Astrocyte (in vitro differentiated cells and primary cell): ENCODE measurements around the gene TMTC1. TPM values are rescaled to one million over a fixed set of nuclear protein-coding genes. Genes with fewer than 3 reads are reported as not detected.

Experiments used
- DNase-seq: peaks from one replicate; pipeline ENCODE4 v3.0.0-alpha.2; 2010; ENCODE audit warnings: low read depth
- FAIRE-seq: peaks from 2 replicates; lab custom pipeline; 2011; peaks lifted over from hg19 to GRCh38; lab: Jason Lieb, UNC
- H2AFZ ChIP-seq: 2 replicates; pipeline ENCODE4 v1.6.0; 2012; ENCODE audit warnings: low read depth, low read length, inconsistent platforms
- H3K27ac ChIP-seq: 2 replicates; pipeline ENCODE4 v1.5.1; 2011; ENCODE audit warnings: low read depth, low read length, inconsistent platforms
- H3K27me3 ChIP-seq: 2 replicates; pipeline ENCODE4 v1.6.0; 2011; ENCODE audit warnings: low read length, inconsistent platforms; ENCODE audit not compliant: insufficient read depth
- H3K36me3 ChIP-seq: 2 replicates; pipeline ENCODE4 v1.5.1; 2011; ENCODE audit warnings: low read length, inconsistent platforms; ENCODE audit not compliant: insufficient read depth
- H3K4me1 ChIP-seq: 2 replicates; pipeline ENCODE4 v1.5.1; 2011; ENCODE audit warnings: low read length, inconsistent platforms; ENCODE audit not compliant: insufficient read depth
- H3K4me2 ChIP-seq: 2 replicates; pipeline ENCODE4 v1.6.0; 2012; ENCODE audit warnings: low read length, inconsistent platforms
- H3K4me3 ChIP-seq: 2 replicates; pipeline ENCODE4 v1.5.1; 2011; ENCODE audit warnings: low read depth, mild to moderate bottlenecking, low read length, inconsistent platforms; ENCODE audit not compliant: insufficient read depth
- H3K79me2 ChIP-seq: 2 replicates; pipeline ENCODE4 v1.6.0; 2012; ENCODE audit warnings: mild to moderate bottlenecking, low read length, inconsistent platforms; ENCODE audit not compliant: insufficient read depth
- H3K9ac ChIP-seq: 2 replicates; pipeline ENCODE4 v1.6.0; 2012; ENCODE audit warnings: mild to moderate bottlenecking, low read length, inconsistent platforms
- H3K9me3 ChIP-seq: 2 replicates; pipeline ENCODE4 v1.5.1; 2012; ENCODE audit warnings: low read depth, mild to moderate bottlenecking, low read length, inconsistent platforms; ENCODE audit not compliant: insufficient read depth
- H4K20me1 ChIP-seq: 2 replicates; pipeline ENCODE4 v1.6.0; 2012; ENCODE audit warnings: low read length, inconsistent platforms; ENCODE audit not compliant: insufficient read depth
- H3K27ac Mint-ChIP-seq: one replicate; pipeline ENCODE4 v1.8.0; 2021; ENCODE audit warnings: mild to moderate bottlenecking, mixed read lengths; ENCODE audit not compliant: unreplicated experiment
- H3K27me3 Mint-ChIP-seq: one replicate; pipeline ENCODE4 v1.8.0; 2021; ENCODE audit warnings: low read depth, mixed read lengths; ENCODE audit not compliant: unreplicated experiment
- H3K36me3 Mint-ChIP-seq: one replicate; pipeline ENCODE4 v1.8.0; 2021; ENCODE audit warnings: low read depth, mixed read lengths; ENCODE audit not compliant: unreplicated experiment
- H3K4me1 Mint-ChIP-seq: one replicate; pipeline ENCODE4 v1.8.0; 2021; ENCODE audit warnings: low read depth, mixed read lengths; ENCODE audit not compliant: unreplicated experiment
- H3K4me3 Mint-ChIP-seq: one replicate; pipeline ENCODE4 v1.8.0; 2021; ENCODE audit warnings: mild to moderate bottlenecking, moderate library complexity, mixed read lengths; ENCODE audit not compliant: unreplicated experiment
- H3K9me3 Mint-ChIP-seq: one replicate; pipeline ENCODE4 v1.8.0; 2021; ENCODE audit warnings: mild to moderate bottlenecking, mixed read lengths; ENCODE audit not compliant: unreplicated experiment
- EZH2 ChIP-seq: IDR thresholded peaks from 2 replicates; pipeline ENCODE4 v1.6.1; 2012; ENCODE audit warnings: mild to moderate bottlenecking, low read length, inconsistent platforms; ENCODE audit not compliant: insufficient read depth
- total RNA-seq: library from RNA; stranded (reverse); gene quantifications from 2 replicates; pipeline ENCODE4 v1.2.1, GENCODE V29; 2021
- TF ChIP-seq, protein P1 (sequence below): IDR thresholded peaks from 2 replicates; pipeline ENCODE4 v1.5.1; 2011; ENCODE audit warnings: low read depth, mild to moderate bottlenecking, inconsistent platforms, low read length, moderate library complexity; ENCODE audit not compliant: insufficient read depth

TMTC1 gene
- total RNA-seq, 1 donor from 2014 or later = 4.7 TPM

- no peak for FAIRE-seq
- TF ChIP-seq EZH2 = no peak
- TF ChIP-seq, protein P1, sequence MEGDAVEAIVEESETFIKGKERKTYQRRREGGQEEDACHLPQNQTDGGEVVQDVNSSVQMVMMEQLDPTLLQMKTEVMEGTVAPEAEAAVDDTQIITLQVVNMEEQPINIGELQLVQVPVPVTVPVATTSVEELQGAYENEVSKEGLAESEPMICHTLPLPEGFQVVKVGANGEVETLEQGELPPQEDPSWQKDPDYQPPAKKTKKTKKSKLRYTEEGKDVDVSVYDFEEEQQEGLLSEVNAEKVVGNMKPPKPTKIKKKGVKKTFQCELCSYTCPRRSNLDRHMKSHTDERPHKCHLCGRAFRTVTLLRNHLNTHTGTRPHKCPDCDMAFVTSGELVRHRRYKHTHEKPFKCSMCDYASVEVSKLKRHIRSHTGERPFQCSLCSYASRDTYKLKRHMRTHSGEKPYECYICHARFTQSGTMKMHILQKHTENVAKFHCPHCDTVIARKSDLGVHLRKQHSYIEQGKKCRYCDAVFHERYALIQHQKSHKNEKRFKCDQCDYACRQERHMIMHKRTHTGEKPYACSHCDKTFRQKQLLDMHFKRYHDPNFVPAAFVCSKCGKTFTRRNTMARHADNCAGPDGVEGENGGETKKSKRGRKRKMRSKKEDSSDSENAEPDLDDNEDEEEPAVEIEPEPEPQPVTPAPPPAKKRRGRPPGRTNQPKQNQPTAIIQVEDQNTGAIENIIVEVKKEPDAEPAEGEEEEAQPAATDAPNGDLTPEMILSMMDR = no peak
- no peaks in the 10 kb centered on the region for H4K20me1 ChIP-seq
Measured at GRCh38 chr12:29711381-29711780, 72.4 kb downstream of the TMTC1 start.

DNA sequence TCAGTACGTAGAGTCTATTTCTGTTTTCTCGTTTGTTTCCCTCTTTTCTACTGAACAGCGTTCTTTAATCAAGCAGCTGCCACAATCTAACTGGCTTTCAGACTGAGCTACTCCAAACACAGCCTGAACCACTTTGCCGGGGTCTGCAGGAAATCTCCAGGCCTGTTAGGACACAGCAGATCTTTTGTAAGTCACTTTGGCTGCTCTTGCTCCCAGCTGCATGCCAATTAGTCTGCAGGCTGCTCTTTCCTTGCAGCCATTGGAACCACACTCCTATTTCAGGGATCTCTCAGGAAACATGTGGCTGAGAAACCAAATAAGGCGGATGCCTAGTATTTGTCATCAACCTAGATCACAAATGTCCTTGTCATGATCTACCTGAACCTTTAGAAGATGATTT is 73.6 kb downstream of the TMTC1 start:
- no peaks in the 10 kb centered on the region for H3K9me3 Mint-ChIP-seq

More at GRCh38 chr12:29711381-29711780, 72.4 kb downstream of the TMTC1 start:
- H3K9me3 Mint-ChIP-seq = no peaks in the 10 kb centered on the region
- no peaks in the 10 kb centered on the region for H3K27me3 Mint-ChIP-seq
- Histone ChIP-seq H3K36me3 (no peaks in the 10 kb centered on the region), H3K27me3 (no peaks in the 10 kb centered on the region), H3K9me3 (no peaks in the 10 kb centered on the region), H3K4me2 (no peak overlapping the region), H2AFZ (no peak overlapping the region), H3K79me2 (no peaks in the 10 kb centered on the region), H3K27ac (no peak overlapping the region), H3K4me3 (no peak overlapping the region), H3K9ac (no peak overlapping the region), H3K4me1 (peaks cover 3% of the 10 kb centered on the region)
- H3K27ac Mint-ChIP-seq = no peak overlapping the region
- no peak overlapping the region for H3K4me3 Mint-ChIP-seq
- peaks cover 12% of the 10 kb centered on the region for H3K4me1 Mint-ChIP-seq
- no peak for DNase-seq
- H3K36me3 Mint-ChIP-seq = no peaks in the 10 kb centered on the region

GRCh38 chr12:29709496-29710040 is 74.2 kb downstream of the TMTC1 start:
- Histone ChIP-seq H3K4me2 (no peak overlapping the region), H3K27me3 (no peaks in the 10 kb centered on the region), H3K36me3 (no peaks in the 10 kb centered on the region), H3K4me3 (no peak overlapping the region), H3K27ac (no peak overlapping the region), H4K20me1 (no peaks in the 10 kb centered on the region), H2AFZ (peak overlapping the region; percentile 41), H3K9me3 (no peaks in the 10 kb centered on the region), H3K9ac (no peak overlapping the region), H3K79me2 (no peaks in the 10 kb centered on the region), H3K4me1 (peaks cover 3% of the 10 kb centered on the region)
- Mint-ChIP-seq H3K27me3 (no peaks in the 10 kb centered on the region), H3K27ac (peak overlapping the region; percentile 20), H3K36me3 (no peaks in the 10 kb centered on the region), H3K4me1 (peaks cover 12% of the 10 kb centered on the region), H3K4me3 (no peak overlapping the region), H3K9me3 (no peaks in the 10 kb centered on the region)
- DNase-seq (no peak), FAIRE-seq (no peak)
- TF ChIP-seq, protein P1 = no peak
- TF ChIP-seq EZH2 = no peak

More for the DNA sequence above, 73.6 kb downstream of the TMTC1 start:
- peak; percentile 7 for DNase-seq
- no peaks in the 10 kb centered on the region for H4K20me1 ChIP-seq
- no peaks in the 10 kb centered on the region for H3K79me2 ChIP-seq
- FAIRE-seq = no peak
- H3K9ac ChIP-seq = no peak overlapping the region
- Mint-ChIP-seq H3K27me3 (no peaks in the 10 kb centered on the region), H3K27ac (peak overlapping the region; percentile 23), H3K4me3 (no peak overlapping the region), H3K36me3 (no peaks in the 10 kb centered on the region), H3K4me1 (peaks cover 12% of the 10 kb centered on the region)
- H3K36me3 ChIP-seq = no peaks in the 10 kb centered on the region
- H3K27ac ChIP-seq = no peak overlapping the region
- H2AFZ ChIP-seq = peak overlapping the region; percentile 41
- TF ChIP-seq EZH2 = no peak
- TF ChIP-seq, protein P1 = no peak
- no peak overlapping the region for H3K4me3 ChIP-seq
- H3K9me3 ChIP-seq = no peaks in the 10 kb centered on the region
- no peak overlapping the region for H3K4me2 ChIP-seq
- peaks cover 3% of the 10 kb centered on the region for H3K4me1 ChIP-seq
- H3K27me3 ChIP-seq = no peaks in the 10 kb centered on the region
